NCI-H2227 (cell line): Measurements from ENCODE around the gene TARS3.
A peak's percentile ranks its signal among the peaks of the same experiment; 100 is the strongest.

ENCODE experiments used
- DNase-seq: peaks from one replicate; lab custom pipeline; 2025; ENCODE audit not compliant: unreplicated experiment; lab: John Stamatoyannopoulos, UW

Gene TARS3

GRCh38 chr15:101702077-101702476 is 22.2 kb downstream of the TARS3 start:
- no peak for DNase-seq

DNA sequence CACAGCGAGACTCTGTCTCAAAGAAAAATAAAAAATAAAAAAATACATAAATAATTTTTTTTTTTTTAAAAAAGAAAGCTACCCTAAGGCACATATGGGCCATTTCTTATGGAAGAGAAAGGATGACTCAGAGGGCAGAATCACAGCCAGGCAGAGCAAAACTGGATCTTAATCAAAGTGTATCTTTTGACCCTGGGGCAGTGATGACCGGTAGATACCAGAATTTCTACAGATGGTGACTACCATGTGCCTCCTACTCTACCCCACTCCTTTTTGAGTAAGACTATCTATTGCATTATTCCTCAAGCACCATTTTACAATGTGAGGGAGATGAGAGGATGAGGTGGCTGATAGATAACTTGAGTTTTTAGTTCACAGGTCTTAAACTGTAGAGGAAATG is 26.0 kb downstream of the TARS3 start:
- no peak for DNase-seq

- no peak for DNase-seq
Observed at GRCh38 chr15:101697488-101697887, 26.8 kb downstream of the TARS3 start.

DNA sequence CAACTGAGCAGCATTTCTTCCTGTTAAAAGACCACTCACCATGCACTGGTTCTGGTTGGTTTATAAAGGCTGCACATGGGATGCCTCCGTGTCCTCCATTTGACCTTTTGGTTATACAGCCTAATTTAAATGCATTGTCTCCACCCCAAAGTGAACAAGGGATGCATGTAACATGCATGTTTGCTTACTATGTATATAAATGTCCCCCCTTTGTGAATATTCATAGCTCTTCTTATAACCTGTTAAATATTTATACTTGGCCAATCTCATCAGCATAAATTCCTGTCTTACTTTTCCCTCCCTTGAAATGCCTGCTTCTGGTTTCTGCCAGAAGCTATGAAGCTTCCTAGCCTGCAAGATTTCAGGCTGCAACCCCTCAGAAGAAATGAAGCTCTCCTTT is 27.4 kb downstream of the TARS3 start:
- DNase-seq = no peak

DNA sequence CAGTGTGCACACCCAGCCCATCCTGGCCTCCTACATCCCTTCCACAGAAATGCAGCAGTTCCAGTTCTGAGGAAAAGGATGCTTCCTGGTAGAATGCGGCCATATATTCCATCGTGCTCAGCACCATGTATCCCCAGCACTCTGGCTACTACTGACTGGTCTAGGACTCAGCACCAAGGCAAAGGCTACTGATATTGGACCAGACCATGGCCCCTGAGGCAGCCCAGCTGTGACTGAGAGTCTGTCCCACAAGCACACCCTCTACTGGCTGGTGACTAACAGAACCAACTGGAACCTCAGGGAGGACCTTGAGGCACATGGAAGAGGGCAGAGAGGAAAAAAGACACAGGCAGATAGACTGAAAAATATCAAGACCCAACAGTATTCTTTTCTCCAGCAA is 30.0 kb downstream of the TARS3 start:
- no peak for DNase-seq

- no peak for DNase-seq
Observed at GRCh38 chr15:101692801-101693598, 31.3 kb downstream of the TARS3 start.

DNA sequence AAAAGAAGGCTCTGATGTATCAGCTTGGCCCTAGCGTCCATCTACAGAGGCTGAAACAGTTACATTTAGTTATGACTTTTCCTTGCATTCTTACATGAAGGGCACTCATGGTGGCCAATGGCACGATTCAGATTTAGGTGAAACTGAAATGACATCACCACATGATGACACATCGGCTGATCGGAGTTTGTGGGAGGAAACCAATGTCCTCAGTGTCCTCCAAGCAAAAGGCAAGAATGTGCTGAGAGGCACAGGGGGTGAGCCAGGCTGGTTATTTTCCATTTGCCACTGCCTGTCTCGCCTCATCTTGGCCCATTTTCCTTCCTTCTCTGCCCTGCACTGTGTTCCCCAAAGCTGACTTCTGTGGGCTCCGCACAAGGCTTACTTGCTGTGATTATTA is 34.4 kb downstream of the TARS3 start:
- no peak for DNase-seq

DNA sequence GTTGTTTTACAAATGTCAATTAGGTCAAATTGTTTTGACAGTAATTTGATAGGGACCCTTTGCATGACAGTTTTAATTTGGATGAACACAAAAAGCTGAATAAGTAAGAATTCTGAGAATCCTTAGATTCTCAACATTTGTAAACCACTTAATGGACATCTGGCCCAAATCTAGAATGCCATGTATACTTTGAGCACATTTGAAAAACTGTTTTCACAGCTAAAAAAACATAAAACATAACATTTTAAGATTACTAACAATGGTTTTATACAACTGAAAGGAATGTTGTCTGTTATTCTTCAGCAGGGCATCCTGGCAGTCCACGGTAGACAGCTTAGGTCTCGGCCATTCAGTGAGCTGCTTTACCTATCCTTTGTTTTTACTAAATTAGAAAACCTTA is 37.6 kb downstream of the TARS3 start:
- DNase-seq = no peak

DNA sequence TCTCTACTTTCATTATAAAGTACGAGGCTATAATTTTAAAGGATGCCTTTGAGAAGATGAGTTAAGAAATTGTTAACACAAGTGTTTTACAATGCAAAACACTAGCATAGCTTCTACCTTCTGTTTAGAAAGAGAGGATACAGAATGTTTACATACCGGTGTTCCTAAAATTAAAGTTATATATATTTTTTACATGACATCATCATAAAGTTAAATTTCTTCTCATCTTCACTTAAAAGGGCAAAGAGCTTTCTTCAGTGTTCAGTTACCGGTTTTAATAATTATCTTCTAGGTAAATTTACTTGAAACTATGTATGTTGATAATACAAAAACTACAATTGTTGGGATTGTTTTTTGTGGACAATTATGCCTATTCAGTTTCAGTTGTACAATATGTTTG is 39.4 kb downstream of the TARS3 start:
- no peak for DNase-seq

- DNase-seq = no peak
Observed at GRCh38 chr15:101684384-101684783, 39.9 kb downstream of the TARS3 start.

DNA sequence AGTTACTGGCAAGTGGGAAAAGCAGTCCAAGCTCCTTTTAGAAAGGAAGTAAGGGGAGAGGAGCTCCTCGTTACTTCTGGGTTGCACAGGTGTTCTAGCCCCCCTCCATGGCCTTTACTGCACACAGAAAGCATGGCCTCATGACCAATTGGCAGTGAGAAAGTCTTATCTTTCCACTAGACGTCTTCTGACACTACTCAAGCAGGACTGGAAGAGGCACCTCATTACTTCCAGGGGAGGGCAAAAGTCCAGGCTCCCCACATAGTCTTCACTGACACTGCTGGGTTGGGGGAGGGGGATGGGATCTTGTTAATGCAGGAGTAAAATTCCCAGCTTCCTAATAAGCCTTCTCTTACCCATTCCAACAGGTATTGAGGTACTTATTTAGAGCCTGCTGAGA is 44.5 kb downstream of the TARS3 start:
- no peak for DNase-seq

DNA sequence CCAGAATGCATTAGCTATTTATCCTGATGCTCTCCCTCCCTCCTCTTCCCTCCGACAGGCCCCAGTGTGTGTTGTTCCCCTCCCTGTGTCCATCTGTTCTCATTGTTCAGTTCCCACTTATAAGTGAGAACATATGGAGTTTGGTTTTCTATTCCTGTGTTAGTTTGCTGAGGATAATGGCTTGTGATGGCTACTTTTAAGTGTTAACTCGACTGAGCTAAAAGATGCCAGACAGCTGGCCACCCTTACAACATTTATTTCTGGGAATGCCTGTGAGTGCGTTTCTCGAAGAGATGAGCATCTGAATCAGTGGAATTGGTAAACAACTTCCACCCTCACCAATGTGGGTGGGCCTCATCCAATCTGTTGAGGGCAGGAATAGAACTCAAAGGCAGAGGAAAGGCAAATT is 47.3 kb downstream of the TARS3 start:
- DNase-seq = no peak

GRCh38 chr15:101675796-101676582 is 48.3 kb downstream of the TARS3 start:
- no peak for DNase-seq

DNA sequence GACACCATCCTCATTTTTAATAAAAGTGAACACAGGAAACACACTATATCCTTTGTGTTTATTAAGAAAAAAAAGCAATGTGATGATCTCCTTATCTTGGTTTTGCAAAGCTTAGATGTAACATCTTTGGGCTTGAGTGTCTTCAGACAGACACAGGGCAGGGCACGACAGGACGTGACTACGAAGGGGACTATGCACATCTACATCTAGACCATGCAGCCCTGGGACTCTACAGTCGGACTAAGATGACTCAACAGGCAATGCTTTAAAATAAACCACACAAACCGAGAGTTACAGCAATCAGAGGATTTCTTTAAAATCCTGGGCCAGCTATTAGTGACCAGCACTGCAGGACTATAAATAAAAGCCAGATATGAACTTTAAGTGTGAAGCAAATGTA is 49.3 kb downstream of the TARS3 start:
- no peak for DNase-seq

GRCh38 chr15:101672298-101672697 is 52.0 kb downstream of the TARS3 start:
- DNase-seq = no peak

DNA sequence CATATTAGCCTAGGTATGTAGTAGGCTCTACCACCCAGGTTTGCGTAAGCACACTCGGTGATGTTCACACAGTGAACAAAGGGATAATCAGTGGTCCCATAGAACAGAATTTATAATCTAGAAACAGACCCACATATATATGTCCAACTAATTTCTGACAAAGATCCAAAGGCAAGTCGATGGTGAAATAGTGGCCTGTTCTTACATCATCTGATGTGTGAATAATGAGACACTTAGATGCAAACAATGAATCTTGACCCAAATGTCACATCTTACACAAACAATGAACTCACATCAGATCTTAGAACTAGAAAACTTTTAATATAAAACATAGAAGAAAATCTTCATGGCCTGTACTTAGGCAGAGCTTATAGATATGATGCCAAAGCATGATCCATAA is 54.5 kb downstream of the TARS3 start:
- no peak for DNase-seq

DNA sequence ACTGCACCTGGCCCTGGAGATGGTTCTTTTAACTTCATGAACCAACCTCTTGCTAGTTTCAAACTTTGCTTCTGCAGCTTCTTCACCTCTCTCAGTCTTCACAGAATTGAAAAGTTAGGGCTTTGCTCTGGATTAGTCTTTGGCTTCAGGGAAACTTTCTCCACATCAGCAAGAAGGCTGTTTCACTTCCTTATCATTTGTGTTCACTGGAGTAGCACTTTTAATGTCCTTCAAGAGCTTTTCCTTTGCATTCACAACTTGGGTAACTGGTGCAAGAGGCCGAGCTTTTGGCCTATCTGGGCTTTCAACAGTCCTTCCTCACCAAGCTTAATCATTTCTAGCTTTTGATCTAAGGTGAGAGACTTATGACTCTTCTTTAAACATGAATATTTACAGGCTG is 56.4 kb downstream of the TARS3 start:
- no peak for DNase-seq

- DNase-seq = no peak
Observed at GRCh38 chr15:101664303-101664913, 59.9 kb downstream of the TARS3 start.

DNA sequence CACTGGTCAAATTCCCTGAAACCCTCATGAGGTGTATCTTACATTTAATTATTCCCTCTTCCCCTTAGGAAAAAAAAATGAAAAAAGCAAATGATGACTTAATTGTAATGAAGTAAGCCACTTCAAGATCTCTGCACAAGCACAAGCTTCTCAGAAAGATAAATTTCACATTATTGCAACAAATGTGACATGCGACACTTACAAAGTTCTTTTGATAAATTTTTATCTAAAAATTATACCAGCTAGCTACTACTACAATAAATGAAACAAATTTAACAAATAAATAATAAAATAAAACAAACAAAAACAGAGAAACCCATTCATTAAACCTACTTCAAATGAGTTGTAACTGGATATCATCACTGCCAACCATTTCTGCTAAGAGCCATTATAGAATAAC is 62.1 kb downstream of the TARS3 start:
- DNase-seq = no peak

DNA sequence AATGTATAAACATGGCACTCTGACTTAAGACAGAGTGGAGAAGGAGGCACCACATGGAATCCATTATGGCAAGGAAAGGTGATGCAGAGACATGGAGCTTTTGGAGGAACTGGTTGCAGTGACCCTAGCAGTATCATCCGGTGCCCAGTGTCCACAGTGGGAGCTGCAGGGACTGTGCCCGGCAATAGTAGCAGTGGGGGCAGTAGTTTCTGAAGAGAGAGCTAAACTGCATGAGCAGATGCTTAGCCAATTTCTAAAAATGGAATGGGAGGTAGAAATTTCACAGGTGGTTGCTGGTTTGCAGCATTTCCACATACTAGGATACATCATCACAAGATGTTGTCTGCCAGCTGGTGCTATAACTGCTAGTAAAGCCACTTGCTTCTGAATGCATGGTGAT is 64.3 kb downstream of the TARS3 start:
- no peak for DNase-seq

DNA sequence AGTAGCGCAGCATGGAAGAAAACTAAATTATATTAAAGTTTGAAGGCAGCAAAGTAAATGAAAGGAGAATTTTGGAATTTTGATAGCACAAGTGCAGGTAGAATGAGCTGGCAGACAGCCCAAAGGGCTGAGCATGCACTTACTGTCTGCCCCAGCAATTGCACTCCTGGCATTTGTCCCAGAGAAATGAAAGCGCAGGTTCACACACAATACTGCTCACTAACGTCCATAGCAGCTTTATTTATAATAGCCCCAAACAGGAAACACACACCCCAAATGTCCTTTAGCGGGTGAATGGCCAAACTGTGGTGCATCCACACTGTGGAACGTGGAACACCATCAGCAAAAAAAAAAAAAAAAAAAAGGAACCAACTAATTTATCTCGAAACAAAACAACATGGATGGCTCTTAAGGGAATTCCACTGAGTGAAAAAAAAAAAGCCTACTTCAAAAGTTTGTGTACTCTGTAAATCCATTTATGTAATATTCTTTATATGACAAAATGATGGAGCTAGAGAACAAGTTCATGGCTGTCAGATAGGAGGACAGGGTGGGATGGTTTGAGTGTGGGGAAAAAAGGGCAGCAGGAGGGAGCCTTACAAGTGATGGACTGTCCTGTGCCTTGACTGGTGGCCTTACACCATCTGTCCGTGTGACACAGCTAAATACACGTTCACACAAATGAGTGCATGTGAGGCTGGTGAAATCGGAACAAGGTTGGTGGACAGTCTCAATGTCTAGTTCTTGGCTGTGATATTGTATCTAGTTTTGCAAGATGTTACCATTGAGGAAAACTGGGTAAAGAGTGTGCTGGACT is 66.1 kb downstream of the TARS3 start:
- peak; percentile 7 for DNase-seq
